DOHH2 (cell line): ENCODE measurements around the gene BTG1.

ENCODE experiments used
- H3F3A ChIP-seq: fragments of 200-600 bp; sonication (generic), shearing (Covaris generic); 2 replicates; pipeline ENCODE4 v1.6.0; 2016; ENCODE audit warnings: antibody characterized with exemption, mild to moderate bottlenecking; ENCODE audit not compliant: control insufficient read depth, insufficient read depth
- H3K27ac ChIP-seq: fragments of 200-600 bp; sonication (generic); 2 replicates; pipeline ENCODE4 v1.5.1; 2014; ENCODE audit warnings: low read depth, mild to moderate bottlenecking, low read length, moderate library complexity
- H3K27me3 ChIP-seq: fragments of 200-600 bp; sonication (generic); 2 replicates; pipeline ENCODE4 v1.6.1; 2014; ENCODE audit warnings: mild to moderate bottlenecking, low read length, mixed read lengths; ENCODE audit not compliant: control insufficient read depth
- H3K36me3 ChIP-seq: fragments of 200-600 bp; sonication (generic); 2 replicates; pipeline ENCODE4 v1.6.1; 2014; ENCODE audit warnings: mild to moderate bottlenecking, low read length, moderate library complexity, mixed read lengths; ENCODE audit not compliant: control insufficient read depth
- H3K4me1 ChIP-seq: fragments of 200-600 bp; sonication (generic); 2 replicates; pipeline ENCODE4 v1.6.1; 2014; ENCODE audit warnings: mild to moderate bottlenecking, low read length, mixed read lengths; ENCODE audit not compliant: control insufficient read depth
- H3K4me2 ChIP-seq: fragments of 200-600 bp; sonication (generic); 2 replicates; pipeline ENCODE4 v1.6.0; 2014; ENCODE audit warnings: mild to moderate bottlenecking, low read length, moderate library complexity
- H3K4me3 ChIP-seq: fragments of 200-600 bp; sonication (generic); 2 replicates; pipeline ENCODE4 v1.5.1; 2014; ENCODE audit warnings: mild to moderate bottlenecking, low read length, mixed read lengths
- H3K79me2 ChIP-seq: fragments of 200-600 bp; sonication (generic); 2 replicates; pipeline ENCODE4 v1.6.1; 2014; ENCODE audit warnings: mild to moderate bottlenecking, low read length, mixed read lengths; ENCODE audit not compliant: control insufficient read depth
- H3K9me2 ChIP-seq: fragments of 200-600 bp; sonication (generic); replicated peaks from 2 replicates; pipeline ENCODE4 v1.6.1; 2014; ENCODE audit warnings: mild to moderate bottlenecking, low read length, mixed read lengths; ENCODE audit not compliant: control insufficient read depth
- H3K9me3 ChIP-seq: fragments of 200-600 bp; sonication (generic); 2 replicates; pipeline ENCODE4 v1.6.1; 2014; ENCODE audit warnings: antibody characterized with exemption, low read length, mixed read lengths; ENCODE audit not compliant: control insufficient read depth, insufficient read depth
- H4K20me1 ChIP-seq: fragments of 200-600 bp; sonication (generic); 2 replicates; pipeline ENCODE4 v1.6.0; 2014; ENCODE audit warnings: low read depth, mild to moderate bottlenecking, antibody characterized with exemption, low read length, moderate library complexity; ENCODE audit not compliant: control insufficient read depth, insufficient read depth
- CTCF ChIP-seq: fragments of 200-600 bp; sonication (generic); IDR thresholded peaks from one replicate; pipeline ENCODE4 v1.5.1; 2014; ENCODE audit warnings: antibody characterized with exemption, mild to moderate bottlenecking, low read depth, low read length; ENCODE audit not compliant: poor library complexity, severe bottlenecking
- EZH2phosphoT487 ChIP-seq: fragments of 200-600 bp; sonication (generic); IDR thresholded peaks from 2 replicates; pipeline ENCODE4 v1.6.1; 2017; ENCODE audit warnings: borderline replicate concordance, mild to moderate bottlenecking, antibody characterized with exemption, low read length, moderate library complexity, mixed read lengths

Gene BTG1

GRCh38 chr12:92193063-92193462 is 47.4 kb upstream of the BTG1 start:
- Histone ChIP-seq H3K27me3 (no peaks in the 10 kb centered on the region), H3K4me2 (no peak overlapping the region; the same call in 1 of the 2 replicates), H3K79me2 (no peaks in the 10 kb centered on the region), H3K9me3 (peaks cover 9% of the 10 kb centered on the region; the same call in 1 of the 2 replicates), H3K9me2 (no peaks in the 10 kb centered on the region), H3K27ac (no peak overlapping the region), H3F3A (no peaks in the 10 kb centered on the region), H3K36me3 (no peaks in the 10 kb centered on the region), H3K4me1 (peaks cover 22% of the 10 kb centered on the region), H3K4me3 (no peak overlapping the region), H4K20me1 (no peaks in the 10 kb centered on the region)
- no peak for TF ChIP-seq EZH2phosphoT487
- no peak for TF ChIP-seq CTCF

GRCh38 chr12:92192360-92192759 is 46.7 kb upstream of the BTG1 start:
- Histone ChIP-seq H3K4me2 (no peak overlapping the region), H3K27me3 (no peaks in the 10 kb centered on the region), H4K20me1 (no peaks in the 10 kb centered on the region), H3K27ac (no peak overlapping the region), H3F3A (no peaks in the 10 kb centered on the region), H3K36me3 (no peaks in the 10 kb centered on the region), H3K4me3 (no peak overlapping the region), H3K79me2 (no peaks in the 10 kb centered on the region), H3K9me2 (no peaks in the 10 kb centered on the region), H3K4me1 (peaks cover 22% of the 10 kb centered on the region), H3K9me3 (peaks cover 8% of the 10 kb centered on the region; the same call in 1 of the 2 replicates)
- TF ChIP-seq EZH2phosphoT487 (no peak), CTCF (no peak)

GRCh38 chr12:92191061-92191460 is 45.4 kb upstream of the BTG1 start:
- peaks cover 32% of the 10 kb centered on the region for H3K4me1 ChIP-seq

More at GRCh38 chr12:92191061-92191460, 45.4 kb upstream of the BTG1 start:
- no peaks in the 10 kb centered on the region for H3K27me3 ChIP-seq
- peak overlapping the region; percentile 38 for H3K4me2 ChIP-seq
- H3K4me3 ChIP-seq = peak overlapping the region; percentile 23; the same call in 1 of the 2 replicates
- no peaks in the 10 kb centered on the region for H3K79me2 ChIP-seq
- H3K36me3 ChIP-seq = no peaks in the 10 kb centered on the region
- peaks cover under 1% of the 10 kb centered on the region; the same call in 1 of the 2 replicates for H3K9me3 ChIP-seq
- TF ChIP-seq CTCF (no peak), EZH2phosphoT487 (no peak)
- H4K20me1 ChIP-seq = no peaks in the 10 kb centered on the region
- H3K27ac ChIP-seq = no peak overlapping the region
- H3K9me2 ChIP-seq = no peaks in the 10 kb centered on the region
- H3F3A ChIP-seq = no peaks in the 10 kb centered on the region
